ENCODE data around the gene TGM3.

Gene TGM3

GRCh38 chr20:2295886-2296515, at the start of gene TGM3:
TSS of gene TGM3 (plus strand) at chr20:2296001. CDS start at chr20:2296064, 63 bp downstream.
- Histone ChIP-seq H3K4me3 (no peak within 1 kb of the TSS), H3K27ac (no peak within 1 kb of the TSS)
- DNase-seq (ENCODE audit: low spot score): no peak
- no peak for TF ChIP-seq CTCF (IDR thresholded peaks at IDR 0.05)

GRCh38 chr20:2246069-2246491, 49.7 kb upstream of the TGM3 start:
- no peak overlapping the region for H3K4me3 ChIP-seq
- DNase-seq (ENCODE audit: low spot score): no peak
- TF ChIP-seq CTCF (IDR thresholded peaks at IDR 0.05): no peak
- no peak overlapping the region for H3K27ac ChIP-seq

- Histone ChIP-seq H3K4me3 (no peak overlapping the region), H3K27ac (no peak overlapping the region)
- no peak for TF ChIP-seq CTCF (IDR thresholded peaks at IDR 0.05)
- no peak for DNase-seq (ENCODE audit: low spot score)
Observed at GRCh38 chr20:2248837-2249236, 47.0 kb upstream of the TGM3 start.

GRCh38 chr20:2249935-2250334, 45.9 kb upstream of the TGM3 start:
- no peak for TF ChIP-seq CTCF (IDR thresholded peaks at IDR 0.05)
- DNase-seq (ENCODE audit: low spot score): no peak
- Histone ChIP-seq H3K27ac (no peak overlapping the region), H3K4me3 (no peak overlapping the region)

GRCh38 chr20:2252419-2252997, 43.3 kb upstream of the TGM3 start:
- no peak for DNase-seq (ENCODE audit: low spot score)

GRCh38 chr20:2253256-2253655, 42.5 kb upstream of the TGM3 start:
- no peak for DNase-seq (ENCODE audit: low spot score)
- H3K4me3 ChIP-seq: no peak overlapping the region
- H3K27ac ChIP-seq: no peak overlapping the region
- TF ChIP-seq CTCF (IDR thresholded peaks at IDR 0.05): no peak

More at GRCh38 chr20:2252419-2252997, 43.3 kb upstream of the TGM3 start:
- H3K4me3 ChIP-seq: no peak overlapping the region
- H3K27ac ChIP-seq: no peak overlapping the region
- no peak for TF ChIP-seq CTCF (IDR thresholded peaks at IDR 0.05)

GRCh38 chr20:2254333-2254732, 41.5 kb upstream of the TGM3 start:
- DNase-seq (ENCODE audit: low spot score): no peak
- TF ChIP-seq CTCF (IDR thresholded peaks at IDR 0.05): no peak
- Histone ChIP-seq H3K4me3 (no peak overlapping the region), H3K27ac (no peak overlapping the region)

Measured in coronary artery (tissue), 2 donors.